Measurements from ENCODE around the gene TBC1D22A.

Gene TBC1D22A

DNA sequence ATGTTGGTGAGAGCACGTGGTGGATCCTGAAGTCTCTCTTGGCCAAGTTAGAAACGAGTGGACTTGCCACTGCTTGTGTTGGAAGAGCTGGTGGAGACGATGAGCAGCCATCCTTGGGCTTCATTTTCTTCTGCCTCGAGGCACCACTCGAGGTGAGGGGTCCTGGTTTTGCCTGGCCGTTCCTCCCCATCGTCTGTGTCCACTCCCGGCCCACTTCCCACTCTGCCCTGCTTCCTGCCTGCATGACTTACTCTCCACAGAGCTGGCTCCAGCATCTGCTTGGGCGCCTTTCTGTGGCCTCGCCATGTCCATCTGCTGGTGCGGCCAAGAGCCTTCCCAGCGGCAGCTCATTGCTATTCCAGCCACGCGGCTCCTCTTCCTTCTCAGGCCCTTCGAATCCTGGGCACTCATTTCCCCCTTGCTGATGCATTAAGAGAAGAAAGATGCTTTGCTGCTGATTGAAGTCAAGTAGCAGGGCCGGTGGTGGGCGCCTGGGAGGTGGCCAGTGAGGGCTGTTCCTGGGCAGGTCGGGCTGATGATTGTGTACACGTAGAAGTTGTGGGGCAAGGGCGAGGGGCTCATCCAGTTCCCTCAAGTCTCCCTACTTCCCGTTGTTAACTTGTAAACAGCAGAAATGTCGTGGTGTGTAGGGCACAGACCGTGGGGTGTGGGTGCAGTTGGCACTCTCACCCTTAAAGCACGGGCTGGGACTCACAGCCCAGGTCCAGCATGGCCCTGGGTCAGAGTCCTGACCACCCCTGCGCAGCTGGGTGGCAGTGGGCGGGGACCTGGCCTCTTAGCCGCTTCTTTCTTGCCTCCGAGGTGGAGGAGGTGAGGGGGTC is 292.0 kb downstream of the TBC1D22A start:
- no peak for DNase-seq (ENCODE audit: low spot score)
- no peak for FAIRE-seq

DNA sequence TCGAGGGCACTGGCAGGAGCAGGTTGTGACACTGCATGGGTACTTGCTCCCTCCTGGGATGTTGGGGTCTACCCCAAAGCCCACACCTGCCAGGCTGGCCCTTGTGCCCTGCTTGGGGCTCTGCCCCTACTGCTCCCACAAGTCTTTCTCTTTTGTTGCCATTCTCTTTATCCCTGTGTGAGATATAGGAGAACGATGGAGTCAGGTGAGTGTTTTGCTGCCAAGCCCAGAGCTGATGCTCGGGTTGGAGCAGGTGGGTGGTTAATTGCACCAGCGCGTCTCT is 292.6 kb downstream of the TBC1D22A start:
- no peak for FAIRE-seq

DNA sequence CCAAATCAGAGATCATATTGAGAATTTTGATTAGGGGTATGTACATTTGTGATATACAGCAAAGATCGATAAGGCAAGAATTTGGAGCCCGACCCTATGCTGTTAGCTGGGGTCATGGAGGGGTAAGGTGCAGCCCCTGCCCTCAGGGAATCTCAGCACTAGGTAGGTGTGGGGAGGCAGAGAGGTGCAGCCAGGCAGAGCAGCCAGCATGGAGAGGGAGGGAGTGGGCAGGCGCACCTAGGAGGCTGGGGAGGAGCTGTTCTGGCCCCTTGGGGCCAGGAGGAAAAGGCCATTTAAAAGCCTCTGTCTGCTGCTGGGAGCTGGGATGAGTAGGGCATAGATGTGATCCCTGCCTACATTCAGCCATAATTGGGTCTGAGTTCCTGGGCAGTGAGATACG is 293.0 kb downstream of the TBC1D22A start:
- DNase-seq (ENCODE audit: low spot score), result no peak
- no peak for FAIRE-seq

More for the DNA sequence above, 292.6 kb downstream of the TBC1D22A start:
- no peak for DNase-seq (ENCODE audit: low spot score)

DNA sequence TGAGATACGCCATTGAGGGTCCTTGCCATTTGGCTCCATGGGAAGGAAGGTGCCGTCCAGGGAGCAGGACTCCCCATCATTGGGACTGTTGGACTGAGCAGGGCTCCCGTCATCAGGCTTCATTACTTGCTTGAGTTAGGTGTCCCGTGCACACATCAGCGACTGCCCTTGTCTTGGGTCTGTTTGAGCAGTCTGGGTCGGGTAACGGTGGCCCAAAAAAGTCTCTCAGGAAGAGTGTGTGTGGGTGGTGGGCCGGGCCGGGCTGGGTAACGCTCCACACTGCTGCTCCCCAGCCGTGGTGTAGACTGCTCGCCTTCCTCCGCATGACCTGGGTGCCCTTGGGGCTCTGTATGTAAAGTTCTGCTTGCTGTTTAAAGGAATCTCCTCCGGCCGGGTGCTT is 293.5 kb downstream of the TBC1D22A start:
- DNase-seq (ENCODE audit: low spot score) (no peak), FAIRE-seq (no peak)

DNA sequence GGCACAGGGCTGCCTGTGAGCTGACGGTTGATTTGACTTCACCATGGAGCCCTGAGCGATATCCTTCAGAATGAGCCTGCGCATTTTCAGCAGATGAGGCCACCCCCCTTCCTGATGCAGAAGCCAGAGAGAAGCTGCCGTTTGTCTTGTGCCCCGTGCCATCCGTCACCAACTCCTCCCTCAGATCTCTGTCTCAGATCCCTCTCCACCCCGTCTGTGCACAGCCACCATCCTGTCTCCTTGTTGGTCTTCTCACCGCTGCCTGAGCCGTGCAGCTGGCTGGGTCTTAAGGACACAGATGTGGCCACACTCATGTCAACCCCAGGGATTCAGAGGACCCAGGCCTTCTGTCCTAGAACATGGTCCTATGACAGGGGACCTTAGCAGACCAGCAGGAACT is 293.9 kb downstream of the TBC1D22A start:
- FAIRE-seq (no peak), DNase-seq (ENCODE audit: low spot score) (no peak)

DNA sequence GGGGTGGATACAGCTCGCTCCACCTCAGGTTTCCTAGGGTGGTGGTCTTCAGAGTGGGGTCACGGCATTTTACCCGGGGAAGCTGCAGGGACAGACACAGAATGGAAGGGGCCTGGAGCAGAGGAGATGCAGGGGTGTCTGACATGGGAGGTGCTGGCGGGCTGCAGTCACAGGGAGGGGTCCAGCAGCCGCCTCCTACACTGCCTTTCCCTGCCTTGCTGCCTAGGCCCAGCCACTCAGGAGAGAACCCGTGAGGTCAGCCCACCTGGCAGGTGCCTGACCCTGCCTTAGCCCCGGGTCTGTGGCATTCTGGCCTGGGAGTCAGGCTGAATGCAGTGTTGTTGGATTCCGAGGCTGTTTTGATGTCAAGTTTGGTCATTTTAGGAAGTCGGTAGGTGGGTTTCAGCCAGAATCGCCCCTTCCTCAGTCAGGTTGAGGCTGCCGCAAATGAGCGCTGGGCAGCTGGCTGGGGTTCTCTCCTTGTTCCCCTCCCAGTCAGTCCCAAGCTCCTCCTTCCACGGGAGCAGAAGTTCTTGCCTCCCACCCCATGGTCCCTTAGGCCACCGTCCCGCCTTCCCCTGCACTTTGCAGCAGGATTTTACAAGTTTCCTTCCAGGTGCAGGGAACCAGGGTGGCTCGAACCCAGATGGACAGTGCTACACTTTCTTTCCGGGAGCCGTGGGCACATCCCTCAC is 294.5 kb downstream of the TBC1D22A start:
- DNase-seq (ENCODE audit: low spot score) (no peak), FAIRE-seq (no peak)

DNA sequence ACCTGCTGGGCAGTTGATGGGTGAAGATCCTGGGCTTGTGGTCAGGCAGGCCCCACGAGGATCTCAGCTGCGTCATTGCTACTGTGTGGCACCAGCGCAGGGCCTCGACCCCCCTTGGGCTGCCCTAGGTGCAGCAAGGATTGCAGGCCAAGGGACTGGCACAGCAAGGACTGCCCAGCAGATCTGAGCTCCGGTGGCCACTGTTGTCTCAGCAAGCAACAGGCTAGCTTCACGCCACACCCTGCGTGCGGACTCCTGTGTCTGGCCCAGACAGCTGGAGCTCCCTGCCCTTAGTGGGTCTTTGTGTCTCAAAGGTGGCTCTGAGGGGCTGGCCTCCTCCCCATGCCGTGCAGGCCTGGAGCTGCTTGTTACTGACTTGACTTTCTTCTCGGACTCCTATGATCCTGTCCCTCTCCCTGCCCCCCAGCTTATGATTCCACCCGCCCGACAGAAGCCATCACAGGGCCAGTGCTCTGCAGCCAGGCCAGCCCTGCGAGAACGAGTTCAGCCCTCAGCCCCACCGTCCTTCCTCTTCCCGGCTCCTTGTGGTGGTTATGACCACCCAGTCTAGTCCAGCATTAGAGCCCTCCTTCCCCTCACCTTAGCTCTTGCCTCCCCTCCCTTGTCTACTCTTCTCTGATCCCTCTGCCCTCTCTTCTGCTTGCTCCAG is 295.6 kb downstream of the TBC1D22A start:
- no peak for FAIRE-seq
- no peak for DNase-seq (ENCODE audit: low spot score)

DNA sequence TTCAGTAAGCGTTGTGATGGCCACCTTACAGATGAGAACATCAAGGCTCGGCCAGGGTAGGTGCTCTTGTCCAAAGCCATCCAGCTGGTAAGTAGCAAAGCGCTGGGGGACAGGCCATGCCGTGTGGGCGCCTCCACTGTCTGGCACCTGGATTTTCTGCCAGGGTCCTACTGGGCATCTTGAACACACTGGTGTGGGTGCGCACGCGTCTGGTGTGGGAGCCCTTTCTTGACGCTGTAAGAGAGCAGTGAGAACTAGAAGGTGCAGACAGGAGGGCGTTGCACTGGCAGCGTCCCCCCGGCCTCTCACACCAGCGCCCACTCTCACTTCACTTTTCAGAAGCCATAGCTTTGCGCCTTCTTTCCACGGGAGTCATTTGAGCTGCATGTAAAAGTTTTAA is 296.6 kb downstream of the TBC1D22A start:
- DNase-seq (ENCODE audit: low spot score) (no peak), FAIRE-seq (no peak)

DNA sequence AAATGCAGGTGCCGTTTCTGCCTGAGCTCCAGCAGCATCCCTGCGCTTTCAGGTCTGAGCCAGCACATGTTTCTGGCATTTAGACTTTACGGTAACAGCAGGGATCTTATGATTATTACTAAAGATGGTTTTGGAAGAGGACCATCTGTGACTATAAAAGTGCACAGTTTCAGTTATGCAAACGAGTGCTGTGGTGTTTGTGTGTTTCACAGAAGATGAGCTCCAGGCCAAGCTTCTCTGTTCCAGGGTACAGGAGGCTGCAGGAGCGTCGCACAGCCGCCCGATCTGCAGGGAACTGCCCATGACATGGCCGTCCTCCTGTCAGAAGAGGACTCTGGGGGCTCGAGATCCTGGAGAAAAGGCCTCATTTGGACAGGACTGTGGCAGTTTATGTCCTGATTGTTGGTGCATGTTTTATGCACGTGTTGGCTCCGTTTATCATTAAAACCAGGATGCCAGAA is 297.3 kb downstream of the TBC1D22A start:
- no peak for DNase-seq (ENCODE audit: low spot score)
- no peak for FAIRE-seq

DNA sequence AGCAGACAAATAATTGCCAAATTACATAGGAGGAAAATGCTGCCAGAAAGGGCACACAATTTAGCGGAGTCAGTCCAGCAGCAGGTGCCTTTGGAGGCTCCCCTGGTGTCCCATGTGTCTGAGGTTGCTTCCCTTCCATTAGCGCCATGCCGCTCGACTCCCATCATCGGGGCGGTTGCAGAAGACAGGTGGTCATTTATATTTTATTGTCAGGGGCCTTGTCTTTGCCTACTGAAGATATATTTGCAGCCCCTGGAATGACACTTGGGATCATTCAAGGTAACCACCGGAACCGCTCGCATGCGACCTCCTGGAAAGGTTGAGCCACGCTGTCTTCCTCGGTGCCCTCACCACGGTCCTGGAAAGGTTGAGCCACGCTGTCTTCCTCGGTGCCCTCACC is 298.3 kb downstream of the TBC1D22A start:
- FAIRE-seq (no peak), DNase-seq (ENCODE audit: low spot score) (no peak)

DNA sequence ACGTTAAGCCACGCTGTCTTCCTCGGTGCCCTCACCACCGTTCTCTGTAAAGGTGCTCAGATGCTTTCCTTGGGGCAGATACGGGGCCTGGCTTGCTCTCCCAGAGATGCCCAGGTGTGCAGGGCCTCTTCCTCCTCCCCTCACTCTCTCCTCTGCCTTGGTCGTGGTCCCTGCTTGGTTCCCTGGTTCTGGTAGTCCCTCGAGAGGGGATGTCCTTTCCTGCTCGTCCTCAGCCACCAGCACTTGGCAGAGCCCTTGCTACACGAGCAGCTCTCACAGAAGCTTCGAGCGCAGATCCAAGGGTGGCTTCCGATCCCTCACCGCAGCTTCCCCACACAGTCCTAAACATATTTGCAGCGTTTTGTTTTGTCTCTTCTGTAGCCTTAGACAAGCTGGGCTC is 298.8 kb downstream of the TBC1D22A start:
- FAIRE-seq (no peak), DNase-seq (ENCODE audit: low spot score) (no peak)

DNA sequence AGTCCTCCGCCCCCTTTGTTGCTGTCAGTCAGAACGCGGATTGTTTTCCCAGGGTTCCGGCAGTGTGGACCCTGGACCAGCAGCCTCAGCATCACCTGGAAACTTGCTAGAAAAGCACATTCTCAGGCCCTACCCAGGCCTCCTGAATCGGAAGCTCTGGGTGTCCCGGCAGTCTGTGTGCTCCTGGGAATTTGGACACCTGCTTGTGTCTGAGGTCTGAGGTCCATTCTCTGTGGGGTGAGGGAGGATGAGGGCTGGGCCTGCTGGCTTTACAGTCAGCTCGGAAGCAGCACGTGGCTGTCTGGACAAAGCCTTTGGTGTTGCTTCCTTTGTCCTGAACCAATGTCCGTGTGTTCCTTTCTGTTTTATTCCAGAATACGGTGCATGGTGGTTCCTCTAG is 299.7 kb downstream of the TBC1D22A start:
- FAIRE-seq (no peak), DNase-seq (ENCODE audit: low spot score) (no peak)

DNA sequence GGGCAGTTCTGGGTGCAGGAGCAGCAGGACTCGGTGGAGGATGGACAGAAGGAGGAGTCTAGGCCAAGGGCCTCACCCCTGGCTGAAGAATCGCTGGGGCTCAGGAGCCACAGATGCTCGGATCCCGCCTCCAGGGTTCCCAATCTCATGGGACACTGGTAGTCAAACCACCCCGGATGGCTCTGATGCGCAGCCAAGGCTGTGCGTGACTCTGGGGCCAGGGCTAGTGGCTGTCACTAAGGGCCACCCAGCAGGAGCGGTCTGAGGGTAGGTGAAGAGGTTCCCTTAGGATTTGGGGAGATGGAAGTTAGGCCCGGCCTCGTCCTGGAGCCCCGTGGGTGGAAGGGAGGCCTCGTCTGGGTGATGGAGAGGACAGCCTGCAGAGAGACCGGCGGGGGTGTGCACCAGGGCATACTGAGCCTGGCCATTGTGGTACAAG is 300.6 kb downstream of the TBC1D22A start:
- DNase-seq (ENCODE audit: low spot score) (no peak), FAIRE-seq (no peak)

DNA sequence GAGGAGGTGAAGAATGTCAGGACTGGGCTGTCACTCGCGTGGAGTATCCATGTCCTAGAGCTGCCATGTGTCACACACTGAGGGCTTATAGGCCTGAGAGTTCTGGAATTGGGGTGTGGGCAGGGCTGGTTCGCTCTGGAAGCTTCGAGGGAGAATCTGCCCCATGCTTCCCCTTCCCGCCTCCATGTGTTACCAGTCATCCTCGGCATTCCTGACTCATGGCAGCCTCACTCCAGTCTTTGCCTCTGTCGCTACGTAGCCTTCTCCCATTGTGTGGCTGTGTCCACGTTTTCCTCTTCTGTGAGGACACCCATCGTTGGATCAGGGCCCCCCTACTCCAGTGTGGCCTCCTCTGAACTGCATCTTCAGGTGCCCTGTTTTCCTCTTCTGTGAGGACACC is 301.2 kb downstream of the TBC1D22A start:
- FAIRE-seq (no peak), DNase-seq (ENCODE audit: low spot score) (no peak)

DNA sequence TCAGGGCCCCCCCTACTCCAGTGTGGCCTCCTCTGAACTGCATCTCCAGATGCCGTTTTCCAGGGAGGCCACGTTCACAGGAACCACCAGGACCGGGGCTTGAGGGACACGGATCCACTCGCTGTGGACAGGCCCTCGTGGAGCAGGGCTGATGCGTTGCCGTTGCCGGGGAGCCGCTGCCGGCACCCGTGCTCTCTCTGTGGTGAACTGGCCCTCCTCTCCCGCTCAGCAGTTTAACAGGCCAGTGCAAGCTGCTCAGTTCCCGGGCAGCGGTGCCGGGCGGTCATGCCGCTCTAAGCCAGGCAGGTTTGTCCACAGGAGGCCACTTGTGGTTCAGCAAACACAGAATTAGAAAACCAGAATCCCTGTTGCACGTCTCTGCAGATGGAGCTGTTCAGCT is 301.6 kb downstream of the TBC1D22A start:
- FAIRE-seq (no peak), DNase-seq (ENCODE audit: low spot score) (no peak)

DNA sequence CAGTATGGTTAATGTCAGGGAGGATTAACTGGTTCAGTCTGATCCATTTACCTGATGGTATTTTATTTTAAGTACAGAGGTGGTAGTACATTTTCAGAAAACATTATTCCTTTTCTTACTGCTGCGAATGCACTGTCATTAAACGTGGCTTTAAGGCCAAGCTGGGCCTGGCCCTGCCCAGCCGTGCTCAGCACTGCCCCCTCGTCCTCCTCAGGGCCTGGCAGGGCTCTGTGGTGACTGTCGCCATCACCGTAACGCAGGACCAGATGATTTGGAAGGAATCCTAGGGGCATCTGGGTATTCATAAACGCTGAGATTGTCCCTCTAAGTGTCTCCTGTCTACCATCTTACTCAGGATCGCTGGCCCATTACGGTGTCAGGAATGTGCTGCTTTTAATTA is 302.0 kb downstream of the TBC1D22A start:
- no peak for FAIRE-seq
- no peak for DNase-seq (ENCODE audit: low spot score)

DNA sequence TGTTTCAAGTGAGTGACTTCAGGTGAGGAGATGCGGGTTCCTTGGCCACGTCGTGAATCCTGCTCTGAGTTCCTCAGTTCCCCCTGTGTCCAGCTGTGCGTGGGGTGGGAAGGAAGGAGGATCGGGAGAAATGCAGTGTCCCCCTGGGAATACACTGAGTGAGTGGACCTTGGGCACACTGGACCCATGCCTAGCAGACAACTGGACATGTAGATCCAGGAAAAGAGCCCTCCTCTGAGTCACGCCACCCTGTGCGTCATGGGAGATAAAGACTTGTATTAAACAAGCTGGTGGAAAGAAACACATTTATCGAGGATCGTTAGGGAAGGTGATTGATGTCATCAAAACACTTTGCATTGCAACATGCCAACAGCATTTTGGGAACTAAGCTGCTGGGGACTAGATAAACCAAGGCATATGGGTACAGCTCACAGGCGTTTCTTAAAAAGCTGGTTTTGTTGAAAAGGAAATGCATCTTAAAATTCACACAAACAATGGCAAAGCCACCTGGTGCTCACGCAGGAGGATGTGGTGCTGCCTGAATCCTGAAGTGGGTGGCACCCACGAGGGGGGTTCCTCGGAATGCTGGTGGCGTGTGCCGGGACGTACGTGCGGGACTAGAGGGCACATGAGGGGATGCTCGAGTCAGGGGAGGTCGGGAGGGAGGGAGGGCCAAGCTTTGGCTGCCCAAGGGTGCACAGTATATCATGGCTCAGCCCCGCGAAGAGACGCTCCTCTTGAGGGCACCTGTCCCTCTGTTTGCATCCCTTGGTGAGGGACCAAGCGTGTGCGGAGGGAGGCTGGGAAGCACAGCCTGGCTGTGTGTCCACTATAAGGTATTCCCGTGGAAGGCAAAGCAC is 303.5 kb downstream of the TBC1D22A start:
- no peak for DNase-seq (ENCODE audit: low spot score)
- FAIRE-seq, result no peak

DNA sequence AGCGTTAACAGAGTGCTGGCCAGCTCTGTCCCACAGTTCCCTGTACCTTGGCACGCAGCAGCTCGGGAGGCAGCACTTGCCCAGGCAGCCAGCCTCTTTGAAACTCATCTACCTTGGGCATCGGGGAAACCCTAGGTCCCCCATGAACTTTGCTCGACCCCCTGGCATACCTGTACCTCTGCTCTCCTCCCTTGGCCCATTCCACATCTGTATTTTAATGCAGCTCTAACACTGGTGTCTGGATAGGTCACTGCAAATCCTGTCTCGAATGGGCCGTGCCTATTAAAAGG is 304.1 kb downstream of the TBC1D22A start:
- DNase-seq (ENCODE audit: low spot score) (no peak), FAIRE-seq (no peak)

DNA sequence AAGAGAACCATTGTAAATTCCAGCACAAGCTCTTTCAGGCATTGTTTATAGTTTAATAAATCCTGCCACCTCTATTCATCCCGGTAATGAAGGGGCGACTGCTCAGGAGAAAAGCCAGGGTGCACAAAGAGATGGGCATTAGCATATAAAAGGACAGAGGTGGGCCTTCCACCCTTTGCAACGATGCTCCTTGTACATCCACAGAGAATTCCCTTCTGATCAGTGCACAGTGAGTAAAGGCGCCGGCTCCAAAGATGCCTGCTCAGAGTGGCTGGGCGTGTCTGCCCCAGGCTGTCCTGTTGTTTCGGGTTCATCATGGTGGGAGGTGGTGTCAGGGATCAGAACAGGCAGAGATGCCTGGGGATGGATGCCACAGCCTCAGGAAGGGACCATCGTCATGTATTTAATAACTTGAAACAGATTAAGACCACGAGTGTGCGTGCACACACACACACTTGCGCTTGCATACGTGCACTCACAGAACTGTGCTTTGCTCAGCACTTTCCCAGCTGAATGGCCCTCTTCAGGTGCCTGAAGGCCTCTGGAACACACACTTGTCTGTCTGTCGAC is 305.0 kb downstream of the TBC1D22A start:
- FAIRE-seq, result no peak
- DNase-seq (ENCODE audit: low spot score), result no peak

DNA sequence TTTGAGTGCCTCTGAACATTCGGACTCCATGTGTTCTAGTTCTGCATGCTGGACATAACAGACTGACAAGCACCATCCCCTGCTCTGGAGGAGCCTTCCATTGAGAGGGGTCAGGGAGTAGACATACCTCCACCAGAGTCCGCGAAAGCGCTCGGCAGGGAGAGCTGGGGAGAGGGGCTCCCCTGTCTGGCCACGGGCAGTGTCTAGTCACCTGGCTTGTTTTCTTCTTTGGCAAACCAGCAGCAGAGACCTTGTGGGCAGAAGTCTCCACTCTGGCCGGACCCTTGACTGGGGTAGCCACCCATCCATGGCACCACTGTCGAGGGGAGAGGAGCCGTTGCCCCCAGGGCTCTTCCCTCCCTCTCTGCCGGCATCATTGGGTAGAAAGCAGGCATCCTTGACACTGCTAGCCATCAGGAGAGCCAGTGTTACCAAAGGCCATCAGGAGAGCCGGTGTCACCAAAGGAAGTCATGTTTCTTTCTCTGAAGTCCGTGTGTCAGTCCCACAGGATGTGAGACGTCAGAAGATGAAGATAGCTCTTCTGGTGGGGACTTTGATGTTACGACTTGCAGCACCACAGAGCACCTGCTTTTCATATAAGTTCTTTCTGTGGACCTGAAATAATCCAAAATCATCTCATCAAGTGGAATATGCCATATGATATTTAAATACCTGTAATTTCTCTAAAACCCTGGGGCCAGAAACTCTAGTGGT is 305.6 kb downstream of the TBC1D22A start:
- DNase-seq (ENCODE audit: low spot score) (no peak), FAIRE-seq (no peak)

DNA sequence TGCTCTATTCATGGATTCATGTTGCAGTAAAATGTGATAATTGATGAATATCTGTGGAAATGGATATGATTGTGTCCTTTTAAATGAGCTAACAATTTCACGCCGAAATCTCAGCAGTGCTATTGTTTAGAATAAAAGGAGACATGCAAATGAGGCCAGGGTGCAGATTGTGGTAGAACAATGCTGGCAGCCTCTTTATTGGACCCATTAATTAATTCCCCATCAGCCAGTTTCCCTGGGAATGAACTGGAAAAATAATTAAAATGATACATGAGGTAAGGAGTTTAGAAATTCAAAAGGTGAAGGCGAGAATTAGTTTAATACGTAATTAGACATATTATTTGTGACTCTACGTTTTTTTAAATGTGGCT is 306.2 kb downstream of the TBC1D22A start:
- no peak for DNase-seq (ENCODE audit: low spot score)
- no peak for FAIRE-seq
